Measurements from ENCODE around the gene SPATA19. TPM values are rescaled to one million over a fixed set of nuclear protein-coding genes. Genes with fewer than 3 reads are reported as not detected.

Gene SPATA19
- total RNA-seq, 1 experiment from 2014 or later, result not detected

DNA sequence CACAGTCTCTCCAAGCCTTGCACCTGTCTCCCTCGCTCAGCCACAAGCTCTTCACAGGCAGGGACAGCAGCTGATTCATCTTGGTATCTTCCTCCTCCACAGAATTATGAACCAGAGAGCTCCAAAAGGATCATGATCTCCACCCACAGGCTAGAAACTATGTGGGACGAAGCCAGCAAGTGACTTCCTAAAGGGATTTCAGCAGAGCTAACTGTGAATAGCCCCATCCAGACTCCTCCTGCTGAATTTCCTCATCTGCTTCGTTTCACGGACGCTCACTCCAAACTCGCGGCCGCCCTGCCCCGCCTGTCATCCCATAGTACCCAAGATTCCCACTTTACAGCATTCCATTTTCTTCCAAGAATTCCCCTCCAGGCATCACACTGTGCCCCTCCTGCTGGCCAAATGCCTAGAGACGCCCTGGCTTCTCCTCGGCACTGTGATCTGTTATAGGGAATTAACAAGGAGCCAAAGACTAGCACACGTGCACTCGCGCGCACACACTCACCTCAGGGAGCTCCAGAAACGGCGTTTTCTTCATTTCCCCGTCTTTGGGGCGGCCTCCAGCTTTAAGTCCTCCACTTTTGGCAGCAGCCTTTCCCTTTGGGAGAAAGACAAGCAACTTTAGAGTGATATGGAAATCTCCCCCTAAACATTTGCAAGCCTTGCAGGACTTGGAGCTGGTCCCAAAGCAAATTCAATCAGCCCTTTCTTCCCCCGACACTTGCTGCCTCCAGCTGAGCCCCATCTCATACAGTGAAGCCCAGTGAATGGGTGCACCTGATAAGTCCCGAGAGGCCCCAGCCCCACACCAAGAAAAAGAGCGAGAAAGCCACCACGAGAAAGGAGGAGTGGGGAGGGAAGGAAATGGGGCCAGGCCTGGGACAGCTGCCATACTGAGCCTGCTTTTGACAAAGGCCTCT is 35.5 kb downstream of the SPATA19 start:
- H3K27me3 ChIP-seq, result peaks cover 18% of the 10 kb centered on the region
- H3K36me3 ChIP-seq, result no peaks in the 10 kb centered on the region
- no peak for DNase-seq
- no peaks in the 10 kb centered on the region for H3K9me3 ChIP-seq
- no peak overlapping the region for H3K4me3 ChIP-seq

DNA sequence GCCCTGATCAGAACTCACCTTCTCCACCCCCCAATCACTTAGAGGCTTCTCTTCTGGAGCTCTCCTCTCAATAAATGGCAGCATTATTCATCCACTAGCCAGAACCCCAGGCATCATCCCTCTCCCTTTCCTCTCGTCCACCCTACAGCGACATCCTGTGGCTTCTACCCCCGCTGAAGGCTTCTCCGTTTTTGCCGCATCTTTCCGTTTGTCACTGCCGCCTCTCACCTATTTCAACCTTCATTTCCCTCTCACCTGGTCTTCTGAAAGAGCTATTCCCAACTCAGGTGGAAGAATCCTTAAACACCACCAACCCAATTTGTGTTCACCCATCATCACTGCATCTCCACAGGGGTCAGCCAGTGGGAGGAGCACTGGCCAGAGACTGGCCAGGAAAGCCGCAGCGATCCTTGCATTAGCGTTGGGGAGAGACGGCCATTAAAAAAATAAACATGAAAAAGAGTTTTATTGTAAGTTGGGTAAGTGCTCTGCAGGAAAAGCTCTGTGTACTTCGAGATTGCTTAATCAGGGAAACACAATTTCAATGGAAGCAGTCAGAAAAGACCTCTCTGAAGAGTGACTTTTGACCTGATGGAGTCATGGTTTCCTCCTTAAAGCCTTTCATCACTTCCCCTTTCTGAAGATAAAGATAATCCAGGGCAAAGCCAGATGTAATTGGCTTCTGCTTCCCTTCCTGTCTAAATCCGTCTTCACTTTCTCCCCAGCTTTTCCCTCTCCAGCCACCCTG is 36.7 kb downstream of the SPATA19 start:
- H3K36me3 ChIP-seq, result no peaks in the 10 kb centered on the region
- no peaks in the 10 kb centered on the region; the same call in 1 of the 2 replicates for H3K9me3 ChIP-seq
- H3K27me3 ChIP-seq, result peaks cover 11% of the 10 kb centered on the region
- no peak for DNase-seq
- H3K4me3 ChIP-seq, result no peak overlapping the region

- Histone ChIP-seq H3K9me3 (no peaks in the 10 kb centered on the region; the same call in 1 of the 2 replicates), H3K4me3 (no peak overlapping the region), H3K27me3 (peaks cover 3% of the 10 kb centered on the region), H3K36me3 (no peaks in the 10 kb centered on the region)
- DNase-seq, result peak; percentile 7
These were observed 42.3 kb downstream of the SPATA19 start for GRCh38 chr11:133803026-133803425.

DNA sequence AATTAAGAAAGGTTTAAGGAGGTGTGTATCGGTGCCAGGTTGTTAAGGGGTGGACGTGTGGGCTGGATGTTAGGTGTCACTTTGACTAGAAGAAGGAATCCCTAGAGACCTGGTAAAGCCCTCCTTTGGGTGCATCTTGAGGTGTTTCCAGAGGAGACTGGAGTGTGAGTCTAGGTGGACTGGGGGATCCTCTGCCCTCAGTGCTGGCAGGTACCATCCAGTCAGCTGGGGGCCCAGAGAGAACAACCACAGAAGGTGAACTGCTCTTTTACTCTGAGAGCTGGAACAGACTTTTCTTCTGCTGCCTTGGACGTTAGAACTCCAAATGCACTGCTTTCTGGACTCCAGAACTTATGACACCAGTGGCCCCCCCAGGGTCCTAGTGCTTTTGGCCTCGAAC is 44.0 kb downstream of the SPATA19 start:
- Histone ChIP-seq H3K27me3 (no peaks in the 10 kb centered on the region; the same call in 1 of the 2 replicates), H3K9me3 (no peaks in the 10 kb centered on the region; the same call in 1 of the 2 replicates), H3K4me3 (no peak overlapping the region), H3K36me3 (no peaks in the 10 kb centered on the region)
- no peak for DNase-seq

GRCh38 chr11:133800666-133801065 is 44.6 kb downstream of the SPATA19 start:
- no peak for DNase-seq
- H3K36me3 ChIP-seq, result no peaks in the 10 kb centered on the region
- H3K4me3 ChIP-seq, result no peak overlapping the region
- no peaks in the 10 kb centered on the region; the same call in 1 of the 2 replicates for H3K27me3 ChIP-seq
- no peaks in the 10 kb centered on the region; the same call in 1 of the 2 replicates for H3K9me3 ChIP-seq

DNA sequence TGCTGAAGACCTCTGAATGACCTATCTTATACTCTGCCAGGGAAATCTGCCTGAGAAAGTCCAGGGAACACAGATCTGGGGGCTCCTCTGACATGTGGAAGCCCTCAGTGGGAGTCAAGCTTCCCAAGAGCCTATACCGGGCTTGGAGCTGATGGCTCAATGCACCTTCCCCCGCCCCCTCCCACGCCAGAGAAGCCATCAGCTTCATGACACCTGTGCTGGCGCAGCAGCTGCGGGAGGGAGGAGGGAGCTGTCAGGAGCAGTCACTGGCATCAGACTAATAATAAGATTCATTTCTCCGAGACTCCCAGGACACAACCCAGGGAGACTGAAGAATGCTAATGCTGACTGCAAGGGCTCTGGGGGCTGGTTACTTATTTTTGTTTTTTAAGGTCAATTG is 47.8 kb downstream of the SPATA19 start:
- no peaks in the 10 kb centered on the region; the same call in 1 of the 2 replicates for H3K27me3 ChIP-seq
- no peak overlapping the region for H3K4me3 ChIP-seq
- H3K36me3 ChIP-seq, result no peaks in the 10 kb centered on the region
- H3K9me3 ChIP-seq, result no peaks in the 10 kb centered on the region; the same call in 1 of the 2 replicates
- DNase-seq, result no peak

- no peak for DNase-seq
- Histone ChIP-seq H3K36me3 (no peaks in the 10 kb centered on the region), H3K27me3 (no peaks in the 10 kb centered on the region; the same call in 1 of the 2 replicates), H3K9me3 (no peaks in the 10 kb centered on the region; the same call in 1 of the 2 replicates), H3K4me3 (no peak overlapping the region)
These were observed 49.1 kb downstream of the SPATA19 start for GRCh38 chr11:133796043-133796795.

GRCh38 chr11:133795088-133795487 is 50.2 kb downstream of the SPATA19 start:
- DNase-seq, result no peak
- Histone ChIP-seq H3K9me3 (no peaks in the 10 kb centered on the region; the same call in 1 of the 2 replicates), H3K36me3 (no peaks in the 10 kb centered on the region), H3K27me3 (no peaks in the 10 kb centered on the region; the same call in 1 of the 2 replicates), H3K4me3 (no peak overlapping the region)

DNA sequence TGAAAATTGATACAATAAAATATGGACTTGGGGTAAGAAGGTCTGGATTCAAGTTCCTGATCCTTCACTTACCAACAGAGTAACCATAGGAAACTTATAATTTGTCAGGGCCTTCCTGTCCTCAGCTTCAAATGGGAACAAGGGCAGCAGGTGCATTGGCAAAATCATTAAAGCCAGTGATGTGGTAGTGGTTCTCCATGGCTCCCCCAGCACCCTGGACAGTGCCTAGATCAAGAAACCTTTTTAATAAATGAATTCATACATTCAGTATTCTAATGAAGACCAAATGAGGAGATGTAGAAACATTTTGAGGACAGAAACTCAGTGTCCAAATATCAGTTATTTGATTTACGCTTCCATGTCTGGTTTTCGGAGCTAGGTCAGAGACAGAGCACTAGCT is 51.1 kb downstream of the SPATA19 start:
- no peaks in the 10 kb centered on the region; the same call in 1 of the 2 replicates for H3K27me3 ChIP-seq
- no peaks in the 10 kb centered on the region for H3K36me3 ChIP-seq
- no peaks in the 10 kb centered on the region; the same call in 1 of the 2 replicates for H3K9me3 ChIP-seq
- no peak overlapping the region for H3K4me3 ChIP-seq
- DNase-seq, result no peak

DNA sequence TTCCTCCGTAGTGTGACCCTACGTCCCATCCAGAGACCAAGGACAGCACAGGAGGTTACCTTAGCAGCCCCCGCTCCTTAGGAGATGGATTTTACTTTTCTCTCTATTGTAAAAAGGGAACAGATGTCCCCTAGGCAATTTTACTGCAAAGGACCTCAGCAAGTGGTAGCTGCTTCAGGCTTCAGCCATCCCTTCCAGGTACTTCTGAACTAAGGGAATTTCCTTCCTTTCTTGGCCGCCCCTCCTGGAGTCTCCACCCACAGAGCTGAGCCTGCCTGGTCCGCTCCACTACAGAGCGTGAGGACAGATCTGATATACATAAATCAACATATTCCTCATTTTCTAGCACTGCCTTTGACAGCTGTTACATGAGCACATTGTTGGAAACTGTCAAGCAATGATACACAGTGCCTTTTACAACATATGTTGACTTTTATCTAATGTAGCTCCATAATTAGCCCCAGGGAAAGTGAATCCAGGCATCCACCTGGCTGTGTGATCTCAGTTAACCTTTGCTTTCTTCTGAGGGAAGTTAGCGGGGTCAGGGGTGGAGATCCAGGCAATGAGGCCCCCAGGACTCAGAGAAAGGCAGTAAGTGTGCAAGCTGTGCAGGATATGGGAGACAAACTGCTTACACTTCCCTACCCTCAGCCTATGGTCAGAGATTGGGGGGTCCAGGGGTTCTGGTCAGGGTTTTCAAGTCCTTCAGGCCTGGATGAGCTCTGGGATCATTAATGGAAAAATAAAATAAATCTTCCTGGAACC is 51.9 kb downstream of the SPATA19 start:
- H3K27me3 ChIP-seq, result no peaks in the 10 kb centered on the region; the same call in 1 of the 2 replicates
- no peak for DNase-seq
- no peaks in the 10 kb centered on the region; the same call in 1 of the 2 replicates for H3K9me3 ChIP-seq
- no peak overlapping the region for H3K4me3 ChIP-seq
- H3K36me3 ChIP-seq, result no peaks in the 10 kb centered on the region

DNA sequence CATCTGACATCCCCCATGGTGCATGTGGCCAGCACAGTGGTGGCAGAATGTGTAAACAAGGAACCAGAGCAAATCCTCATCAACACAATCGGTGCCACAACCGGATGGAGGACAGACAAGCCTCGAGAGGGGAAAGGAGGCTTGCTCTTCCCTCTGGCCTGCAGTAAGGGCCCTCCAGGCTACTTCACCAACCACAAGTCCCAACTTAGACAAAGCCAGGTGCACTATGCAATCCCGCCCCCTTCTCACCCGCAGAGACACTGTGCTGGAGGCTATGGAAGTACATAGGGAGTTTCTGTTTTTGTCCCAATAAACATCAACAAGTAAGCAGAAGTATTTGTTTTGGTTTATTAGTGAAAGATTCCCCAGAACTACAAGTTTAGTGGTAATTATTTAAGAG is 54.3 kb downstream of the SPATA19 start:
- Histone ChIP-seq H3K9me3 (no peaks in the 10 kb centered on the region; the same call in 1 of the 2 replicates), H3K36me3 (no peaks in the 10 kb centered on the region), H3K4me3 (no peak overlapping the region), H3K27me3 (0 out of 2 replicates have a peak, but pooled peaks cover 3% of the 10 kb centered on the region)
- DNase-seq, result no peak

Other genes with a start within 250 kb of the SPATA19 start
- 0.12 and 0.43 TPM in 2 replicates for gene IGSF9B, start 111.5 kb upstream of the SPATA19 start, total RNA-seq (2014; rRNA removed; shearing (Covaris generic); ENCODE audit: low replicate concordance)
- 5.7 and 5.8 TPM in 2 replicates for gene JAM3, start 223.6 kb upstream of the SPATA19 start, total RNA-seq (2014; rRNA removed; shearing (Covaris generic); ENCODE audit: low replicate concordance)